HG02759 (cell line): ENCODE results near the gene STAB2.
"Not testable (repeated sequence)": the region's sequence is repeated elsewhere in the genome, so short reads cannot be mapped to it uniquely, and the experiment has no call there.

Experiments used
- ATAC-seq: cut with Tn5 transposase; IDR thresholded peaks from one replicate; pipeline ENCODE4 v1.9.1; 2021; ENCODE audit warnings: mild to moderate bottlenecking, moderate library complexity; ENCODE audit not compliant: unreplicated experiment

The STAB2 gene

GRCh38 chr12:103647267-103647666 is 60.2 kb downstream of the STAB2 start:
- no peak for ATAC-seq

GRCh38 chr12:103652808-103653207 is 65.7 kb downstream of the STAB2 start:
- ATAC-seq: no peak

GRCh38 chr12:103653568-103654173 is 66.6 kb downstream of the STAB2 start:
- not testable (repeated sequence) for ATAC-seq

- no peak for ATAC-seq
These were observed 67.7 kb downstream of the STAB2 start for GRCh38 chr12:103654816-103655215.

- no peak for ATAC-seq
These were observed 69.2 kb downstream of the STAB2 start for GRCh38 chr12:103656291-103656690.

GRCh38 chr12:103657331-103657730 is 70.3 kb downstream of the STAB2 start:
- no peak for ATAC-seq

GRCh38 chr12:103664626-103665025 is 77.6 kb downstream of the STAB2 start:
- no peak for ATAC-seq

- ATAC-seq: no peak
These were observed 78.9 kb downstream of the STAB2 start for GRCh38 chr12:103665971-103666370.

GRCh38 chr12:103667125-103667524 is 80.1 kb downstream of the STAB2 start:
- no peak for ATAC-seq

- no peak for ATAC-seq
These were observed 81.4 kb downstream of the STAB2 start for GRCh38 chr12:103668520-103668919.

GRCh38 chr12:103671367-103671766 is 84.3 kb downstream of the STAB2 start:
- no peak for ATAC-seq

- no peak for ATAC-seq
These were observed 85.5 kb downstream of the STAB2 start for GRCh38 chr12:103672401-103673119.

GRCh38 chr12:103673487-103673886 is 86.4 kb downstream of the STAB2 start:
- ATAC-seq: no peak

- no peak for ATAC-seq
These were observed 86.9 kb downstream of the STAB2 start for GRCh38 chr12:103673891-103674375.

GRCh38 chr12:103676893-103677292 is 89.8 kb downstream of the STAB2 start:
- ATAC-seq: no peak

GRCh38 chr12:103677341-103677740 is 90.3 kb downstream of the STAB2 start:
- ATAC-seq: no peak

GRCh38 chr12:103677905-103678304 is 90.8 kb downstream of the STAB2 start:
- ATAC-seq: no peak

GRCh38 chr12:103679421-103680170 is 92.5 kb downstream of the STAB2 start:
- no peak for ATAC-seq

- ATAC-seq: no peak
These were observed 93.6 kb downstream of the STAB2 start for GRCh38 chr12:103680591-103681141.

GRCh38 chr12:103686026-103686425 is 99.0 kb downstream of the STAB2 start:
- no peak for ATAC-seq

GRCh38 chr12:103687253-103687652 is 100.2 kb downstream of the STAB2 start:
- ATAC-seq: no peak
